Smooth muscle cell of the brain vasculature (primary cell): ENCODE results near the gene IGSF8.
"Not testable (repeated sequence)": the region's sequence is repeated elsewhere in the genome, so short reads cannot be mapped to it uniquely, and the experiment has no call there.

Source experiments
- DNase-seq: peaks from one replicate; pipeline ENCODE4 v3.0.0-alpha.2; 2012; ENCODE audit warnings: low read depth, low spot score

Gene IGSF8

DNA sequence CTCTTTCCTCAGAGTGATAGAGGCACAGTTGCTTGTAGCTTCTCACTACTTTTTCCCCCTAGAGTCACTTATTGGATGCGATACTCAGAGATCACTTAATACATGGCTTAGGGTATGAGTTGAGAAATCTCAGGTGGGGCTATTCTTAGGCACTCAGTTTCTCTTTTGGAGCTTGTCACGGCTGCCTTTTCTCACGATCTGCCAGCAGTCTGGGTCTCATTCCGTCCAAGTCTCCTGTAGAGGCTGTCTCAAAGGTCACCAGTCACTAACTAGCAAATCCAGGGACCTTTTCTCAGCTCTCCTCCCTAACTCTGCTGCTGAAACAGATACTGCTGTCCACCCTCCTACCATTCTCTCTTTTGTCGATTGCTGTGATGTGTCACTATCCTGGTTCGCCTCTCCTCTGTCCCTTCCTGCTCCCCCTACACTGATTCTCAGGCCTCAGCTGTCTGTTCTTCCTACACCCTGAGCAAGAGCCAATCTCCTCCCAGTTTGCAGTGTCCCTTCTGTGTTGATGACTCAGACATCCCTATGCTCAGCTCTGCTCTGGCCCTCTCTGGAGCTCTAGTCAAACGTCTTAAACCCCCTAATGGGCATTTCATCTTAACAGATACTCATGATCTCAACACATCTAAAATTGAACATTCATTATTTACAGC, 29.6 kb upstream of the IGSF8 start:
- no peak for DNase-seq

DNA sequence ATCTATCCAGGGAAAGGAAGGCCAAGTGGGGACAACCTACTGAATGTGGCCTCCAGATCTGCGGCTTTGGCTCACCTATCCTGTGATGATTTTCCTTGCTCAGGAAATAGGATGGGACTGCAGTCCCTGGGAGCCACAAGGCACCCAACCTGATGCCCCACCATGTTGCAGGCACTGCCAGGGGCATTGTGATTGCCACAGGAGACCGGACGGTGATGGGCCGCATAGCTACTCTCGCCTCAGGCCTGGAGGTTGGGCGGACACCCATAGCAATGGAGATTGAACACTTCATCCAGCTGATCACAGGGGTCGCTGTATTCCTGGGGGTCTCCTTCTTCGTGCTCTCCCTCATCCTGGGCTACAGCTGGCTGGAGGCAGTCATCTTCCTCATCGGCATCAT, 29.0 kb upstream of the IGSF8 start:
- DNase-seq, result no peak

DNA sequence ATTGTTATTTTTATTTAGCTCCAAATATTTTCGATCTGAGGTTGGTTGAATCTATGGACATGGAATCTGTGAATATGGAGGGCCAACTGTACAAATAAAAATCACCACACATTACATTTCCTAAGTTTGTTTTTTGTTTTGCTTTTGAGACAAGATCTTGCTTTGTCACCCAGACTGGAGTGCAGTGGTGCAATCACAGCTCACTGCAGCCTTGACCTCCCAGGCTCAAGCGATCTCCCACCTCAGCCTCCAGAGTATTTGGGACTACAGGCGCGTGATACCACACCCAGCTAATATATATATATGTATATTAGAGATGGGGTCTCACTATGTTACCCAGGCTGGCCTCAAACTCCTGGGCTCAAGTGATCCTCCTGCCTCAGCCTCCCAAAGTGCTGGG, 27.9 kb upstream of the IGSF8 start:
- not testable (repeated sequence) for DNase-seq

DNA sequence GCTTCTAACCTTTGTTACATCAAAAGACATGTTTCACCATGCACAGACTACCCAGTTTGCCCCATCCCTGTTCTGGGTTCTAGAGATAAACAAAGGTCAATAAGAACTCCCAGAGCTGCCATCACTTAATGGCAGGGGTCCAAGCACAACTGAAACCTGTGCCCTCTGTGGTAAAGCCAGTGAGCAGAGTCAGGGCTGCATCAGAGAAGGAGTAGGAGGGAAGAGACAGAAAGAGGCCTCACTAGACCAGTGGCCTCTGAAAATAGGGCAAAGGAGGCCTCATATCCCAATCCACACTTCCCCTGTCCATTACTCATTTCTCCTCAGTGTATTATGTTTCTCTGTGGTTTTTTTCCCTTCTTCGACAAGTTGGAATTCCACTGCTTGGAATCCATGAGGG, 27.3 kb upstream of the IGSF8 start:
- no peak for DNase-seq

DNA sequence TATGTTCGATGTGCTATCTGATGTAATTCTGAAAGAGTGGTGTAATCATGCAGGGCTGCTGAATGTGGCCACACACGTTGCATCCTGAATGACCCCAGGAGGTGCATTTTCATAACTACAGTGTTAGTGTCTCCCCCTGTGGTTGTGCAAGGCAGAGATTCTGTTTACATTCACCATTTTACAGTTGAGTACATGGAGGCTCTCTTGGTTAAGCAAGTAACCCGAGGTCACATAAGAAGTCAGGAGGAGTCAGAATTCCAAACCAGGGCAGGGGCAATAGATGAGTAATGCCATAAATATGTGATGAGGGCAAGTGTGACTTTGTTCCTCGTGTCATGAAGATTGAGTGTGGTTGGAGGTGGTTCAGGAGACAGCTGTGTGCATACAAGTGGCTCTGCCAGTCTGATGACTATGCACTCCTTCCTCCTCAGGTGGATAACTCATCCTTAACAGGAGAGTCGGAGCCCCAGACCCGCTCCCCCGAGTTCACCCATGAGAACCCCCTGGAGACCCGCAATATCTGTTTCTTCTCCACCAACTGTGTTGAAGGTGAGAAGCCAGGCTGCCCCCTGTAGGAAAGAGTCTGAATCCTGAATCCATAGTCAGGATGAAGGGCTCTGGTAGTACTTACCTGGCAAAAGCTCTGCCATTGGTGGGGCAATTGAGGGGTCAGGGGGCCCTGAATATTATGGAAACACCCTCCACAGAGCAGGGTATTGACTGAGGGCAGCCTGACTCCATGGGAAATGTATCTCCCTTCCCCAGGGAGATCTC, 26.5 kb upstream of the IGSF8 start:
- DNase-seq, result no peak

DNA sequence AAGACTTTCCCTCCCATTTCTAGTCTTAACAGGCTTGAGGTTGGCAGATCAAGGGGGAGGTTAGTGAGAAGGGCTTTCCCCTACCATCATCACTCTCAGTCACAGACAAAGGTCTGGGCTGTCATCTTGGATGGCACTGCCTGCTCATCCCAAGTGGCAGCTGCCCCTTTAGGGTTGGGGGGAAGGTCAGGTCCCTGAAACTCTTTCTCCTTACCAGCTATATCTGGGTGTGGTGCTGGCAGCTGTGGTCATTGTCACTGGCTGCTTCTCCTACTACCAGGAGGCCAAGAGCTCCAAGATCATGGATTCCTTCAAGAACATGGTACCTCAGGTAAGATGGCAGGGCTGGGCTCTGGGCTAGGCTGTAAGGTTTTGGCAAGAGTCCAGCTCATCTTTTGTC, 25.3 kb upstream of the IGSF8 start:
- DNase-seq, result no peak

DNA sequence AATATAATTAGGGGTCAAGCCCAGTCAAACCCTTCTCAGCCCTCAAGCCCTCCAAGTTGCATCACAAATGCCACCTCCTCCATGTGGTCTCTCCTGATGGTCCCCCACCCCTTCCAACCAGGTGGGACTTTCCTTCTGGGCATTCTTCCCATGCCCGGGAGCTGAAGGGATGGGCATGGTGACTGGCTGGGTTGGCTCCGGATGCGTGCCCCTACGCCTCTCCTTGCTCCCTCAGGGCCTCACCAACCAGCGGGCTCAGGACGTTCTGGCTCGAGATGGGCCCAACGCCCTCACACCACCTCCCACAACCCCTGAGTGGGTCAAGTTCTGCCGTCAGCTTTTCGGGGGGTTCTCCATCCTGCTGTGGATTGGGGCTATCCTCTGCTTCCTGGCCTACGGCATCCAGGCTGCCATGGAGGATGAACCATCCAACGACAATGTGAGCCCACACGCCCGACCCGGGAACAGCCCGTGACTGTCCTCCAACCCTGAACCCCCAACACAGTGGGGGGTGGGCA, 24.6 kb upstream of the IGSF8 start:
- no peak for DNase-seq

DNA sequence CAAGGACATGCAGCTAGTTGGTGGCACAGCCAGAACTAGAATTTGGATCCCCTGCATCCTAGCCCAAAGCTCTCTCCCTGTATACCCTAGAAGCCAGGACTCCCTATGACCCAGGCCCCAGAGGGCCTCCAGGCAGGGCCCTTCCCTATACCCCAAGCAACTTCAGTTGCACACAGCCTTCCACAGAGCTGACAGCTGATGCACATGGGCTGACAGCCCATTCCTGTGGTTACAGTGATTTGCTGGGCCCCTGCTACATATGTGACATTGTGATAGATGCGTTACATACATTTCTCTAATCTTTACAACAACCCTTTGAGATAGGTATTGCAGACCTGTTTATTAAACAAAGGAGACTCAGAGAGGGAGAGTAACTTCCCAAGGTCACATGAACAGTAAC, 23.0 kb upstream of the IGSF8 start:
- no peak for DNase-seq

DNA sequence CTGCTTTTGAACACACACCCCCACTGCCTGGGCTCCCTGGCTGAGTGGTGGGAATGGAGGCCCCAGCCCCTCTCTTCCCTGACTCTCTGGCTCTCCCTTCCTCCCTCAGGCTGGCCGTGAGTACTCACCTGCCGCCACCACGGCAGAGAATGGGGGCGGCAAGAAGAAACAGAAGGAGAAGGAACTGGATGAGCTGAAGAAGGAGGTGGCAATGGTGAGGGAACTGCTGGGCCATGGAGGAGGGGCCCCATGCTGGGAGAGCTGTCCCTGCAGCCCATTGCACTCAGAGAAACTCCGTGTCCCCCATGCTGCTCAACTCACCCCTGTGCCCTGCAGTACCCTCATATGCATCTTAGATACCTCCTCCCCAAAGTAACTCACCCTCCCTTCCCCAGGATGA, 22.4 kb upstream of the IGSF8 start:
- no peak for DNase-seq

DNA sequence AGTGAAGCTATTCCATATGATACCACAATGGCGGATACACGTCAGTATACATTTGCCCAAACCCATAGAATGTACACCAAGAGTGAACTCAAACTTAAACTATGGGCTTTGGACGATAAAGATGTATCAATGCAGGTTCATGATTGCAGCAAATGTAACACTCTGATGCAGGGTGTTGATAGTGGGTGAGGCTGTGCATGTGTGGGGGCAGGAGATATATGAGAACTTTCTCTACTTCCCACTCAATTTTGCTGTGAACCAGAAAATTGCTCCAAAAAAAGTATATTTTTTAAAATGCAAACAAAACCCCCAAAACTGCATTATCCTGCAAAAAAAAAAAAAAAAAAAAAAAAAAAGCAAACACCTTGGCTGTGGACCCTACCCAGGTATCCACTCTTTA, 20.5 kb upstream of the IGSF8 start:
- DNase-seq, result no peak

DNA sequence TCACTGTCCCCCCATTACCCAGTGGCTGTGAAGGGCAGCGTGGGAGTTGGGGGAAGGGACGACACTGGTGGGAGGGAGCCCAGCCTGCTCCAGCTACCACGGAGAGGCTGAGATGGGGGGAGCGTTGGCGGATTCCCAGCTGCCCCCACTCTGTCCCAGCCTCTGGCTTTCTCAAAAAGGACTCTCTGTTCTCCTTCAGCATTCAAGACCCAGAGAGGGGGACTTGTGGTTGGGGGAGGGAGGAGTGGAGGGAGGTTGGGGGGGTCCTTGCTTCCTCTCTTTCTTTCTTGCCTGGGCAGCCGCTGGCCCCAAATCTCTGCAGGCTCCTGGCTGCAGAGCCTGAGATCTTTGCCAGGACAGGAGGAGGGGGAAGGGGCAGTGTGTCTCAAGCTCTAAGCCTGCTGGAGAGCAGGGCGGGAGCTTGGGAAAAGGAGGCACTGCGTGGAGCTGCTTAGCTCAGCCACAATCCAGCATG, 19.3 kb upstream of the IGSF8 start:
- no peak for DNase-seq

DNA sequence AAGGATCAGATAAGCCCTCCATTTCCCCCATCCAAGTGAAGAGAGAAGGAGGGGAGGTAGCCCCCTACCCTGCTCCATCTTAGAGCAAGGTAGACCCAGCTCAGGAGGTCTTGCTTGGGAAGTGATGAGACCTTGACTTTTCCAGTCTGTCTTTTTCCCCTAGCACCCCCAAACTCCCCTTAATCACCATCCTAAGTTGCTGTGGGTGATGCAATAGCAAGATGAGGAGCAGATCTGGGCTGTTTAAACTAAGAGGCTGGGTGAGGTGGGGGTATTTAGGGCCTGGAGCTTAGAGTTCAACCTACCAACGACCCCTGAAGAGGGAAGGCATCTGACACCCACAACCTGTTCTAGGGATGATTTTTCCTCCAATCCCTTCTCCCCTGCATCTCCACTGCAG, 18.9 kb upstream of the IGSF8 start:
- DNase-seq, result no peak

DNA sequence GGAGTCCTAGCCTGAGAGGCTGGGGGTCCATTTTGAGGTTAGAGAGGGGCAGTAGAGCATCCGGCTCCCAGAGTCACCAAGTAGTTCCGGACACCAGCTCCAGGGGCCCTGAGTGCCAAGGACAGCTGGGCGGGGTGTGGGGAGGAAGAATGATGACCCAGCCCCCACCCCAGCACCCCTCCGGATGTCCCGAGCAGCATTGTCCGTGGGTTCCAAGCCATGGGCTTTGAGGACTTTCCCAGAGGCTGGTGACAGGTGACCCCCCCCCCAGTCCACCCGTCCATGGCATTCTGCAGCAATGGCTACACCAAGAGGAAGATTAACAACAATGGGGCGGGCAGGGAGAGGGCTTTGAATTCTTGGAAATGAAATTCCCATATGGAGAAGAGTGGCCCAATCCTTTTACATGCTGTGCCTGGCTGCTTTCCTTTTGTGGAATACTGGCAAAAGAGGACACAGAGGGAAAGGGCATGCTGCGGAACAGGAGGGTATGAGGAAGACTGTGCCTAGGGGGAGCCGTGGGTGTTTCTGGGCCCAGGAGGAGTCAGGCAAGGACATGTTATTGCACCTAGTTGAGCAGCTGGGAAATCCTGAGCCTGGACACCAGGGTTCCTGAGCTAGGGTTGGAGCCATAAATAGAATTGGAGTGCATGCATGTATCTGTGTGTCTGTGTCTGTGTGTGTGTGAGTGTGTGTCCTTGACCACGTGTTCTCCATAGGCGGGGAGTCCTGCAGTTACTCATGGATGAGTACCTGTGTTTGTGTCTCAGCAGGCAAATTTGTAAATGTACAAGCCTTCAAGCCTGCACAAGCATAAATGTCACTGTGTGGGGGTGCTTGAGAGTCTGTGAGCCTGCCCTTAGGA, 18.1 kb upstream of the IGSF8 start:
- no peak for DNase-seq

DNA sequence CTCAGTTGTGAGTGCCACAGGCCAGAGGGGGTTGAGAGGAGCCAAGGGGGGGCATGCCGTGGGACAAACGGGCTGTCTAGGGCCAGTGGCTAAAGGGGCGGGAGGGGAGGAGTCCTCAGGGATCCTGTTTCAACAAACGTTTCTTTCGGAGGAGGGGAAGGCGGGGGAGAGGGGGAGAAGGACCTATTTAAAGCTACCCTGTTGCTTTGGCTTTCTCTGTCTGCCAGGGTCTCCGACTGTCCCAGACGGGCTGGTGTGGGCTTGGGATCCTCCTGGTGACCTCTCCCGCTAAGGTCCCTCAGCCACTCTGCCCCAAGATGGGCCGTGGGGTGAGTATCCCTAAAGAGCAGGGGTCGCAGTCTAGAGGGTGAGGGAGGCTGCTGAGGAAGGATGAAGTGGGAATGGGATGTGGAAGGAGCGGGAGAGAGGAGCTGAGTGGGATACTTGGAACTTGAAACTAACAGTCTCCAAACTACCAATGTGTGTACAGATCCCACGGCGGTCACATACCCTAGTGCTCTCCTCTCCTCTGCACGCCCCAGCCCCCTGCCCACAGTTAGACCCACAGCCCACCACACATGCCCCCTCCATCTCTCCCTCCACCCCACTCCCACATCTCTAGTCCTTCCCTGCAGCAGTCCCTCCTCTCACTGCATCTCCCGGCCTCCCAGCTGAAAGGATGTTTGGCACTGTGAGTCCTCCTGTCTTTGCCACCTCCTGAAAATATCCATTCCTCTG, 17.3 kb upstream of the IGSF8 start, which contains the start of gene ATP1A2:
TSS of gene ATP1A2 (plus strand) at position 215 of the 738 bp plus-strand sequence. CDS start at position 318, 103 bp downstream.
- no peak for DNase-seq

DNA sequence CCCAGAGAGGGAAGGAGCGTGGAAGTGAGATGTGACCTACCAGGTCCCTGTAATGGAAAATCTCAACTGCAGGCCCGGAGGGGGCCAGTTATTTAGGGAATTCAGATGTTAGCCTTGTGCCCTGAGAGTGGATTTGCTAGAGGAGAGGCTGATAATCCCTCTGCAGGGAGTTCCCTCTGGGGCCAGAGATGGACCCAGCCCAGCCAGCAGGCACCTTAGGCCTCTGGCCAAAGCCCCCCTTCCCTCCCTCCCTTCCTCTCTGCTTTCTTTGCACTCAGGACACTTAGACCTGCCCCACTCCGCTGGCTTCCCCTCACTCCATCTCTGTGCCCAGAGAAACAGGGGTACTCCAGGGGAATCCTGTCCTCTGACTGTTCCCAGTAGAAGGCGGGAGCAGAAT, 15.7 kb upstream of the IGSF8 start:
- no peak for DNase-seq

DNA sequence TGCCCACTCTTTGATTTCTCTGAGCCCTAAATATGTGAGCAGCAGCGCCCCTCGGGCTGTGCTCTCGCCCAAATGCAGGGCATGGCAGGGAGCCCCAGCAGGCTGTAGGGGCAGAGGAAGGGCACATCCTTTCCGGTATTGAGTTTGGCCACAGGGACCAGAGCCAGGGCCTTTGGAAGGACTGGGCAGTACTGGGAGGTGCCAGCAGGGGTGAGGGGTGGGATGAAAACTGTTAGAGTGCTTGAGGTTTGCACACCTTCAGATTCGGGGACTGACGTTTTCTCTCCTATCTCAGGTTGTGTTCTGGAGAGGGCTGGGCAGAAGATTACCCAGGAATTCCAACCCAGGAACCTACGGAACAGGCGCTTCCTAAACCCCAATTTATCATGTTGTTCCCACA, 15.0 kb upstream of the IGSF8 start:
- DNase-seq, result no peak

DNA sequence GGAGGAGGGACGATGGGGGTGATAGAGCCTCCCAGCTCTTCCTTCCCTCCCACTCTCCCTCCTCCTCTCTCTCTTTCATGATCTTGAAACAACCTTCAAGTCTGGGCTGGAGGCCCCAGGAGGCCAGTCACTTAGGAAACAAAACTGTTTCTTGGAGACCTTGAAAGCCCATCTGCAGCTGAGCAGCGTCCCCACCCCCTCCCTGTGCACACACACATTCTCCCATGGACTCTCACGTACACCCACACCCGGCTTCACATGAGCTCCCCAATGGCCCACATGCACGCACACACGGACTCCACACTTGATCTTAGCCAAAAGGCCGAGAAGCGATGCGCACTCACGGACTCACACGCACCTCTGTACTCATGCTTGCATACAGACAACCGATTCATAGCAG, 13.9 kb upstream of the IGSF8 start:
- DNase-seq, result no peak

DNA sequence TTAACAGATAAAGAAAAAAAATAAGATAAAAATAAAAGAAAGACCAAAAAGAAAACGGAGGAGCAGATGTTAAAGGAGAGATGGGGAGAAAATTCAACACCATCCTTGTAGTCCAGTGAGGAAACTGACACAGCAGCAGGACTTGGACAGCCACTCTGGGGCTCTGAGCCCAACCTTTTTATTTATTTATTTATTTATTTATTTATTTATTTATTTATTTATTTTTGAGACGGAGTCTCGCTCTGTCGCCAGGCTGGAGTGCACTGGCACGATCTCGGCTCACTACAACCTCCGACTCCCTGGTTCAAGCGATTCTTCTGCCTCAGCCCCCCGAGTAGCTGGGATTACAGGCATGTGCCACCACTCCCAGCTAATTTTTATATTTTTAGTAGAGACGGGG, 13.0 kb upstream of the IGSF8 start:
- not testable (repeated sequence) for DNase-seq

DNA sequence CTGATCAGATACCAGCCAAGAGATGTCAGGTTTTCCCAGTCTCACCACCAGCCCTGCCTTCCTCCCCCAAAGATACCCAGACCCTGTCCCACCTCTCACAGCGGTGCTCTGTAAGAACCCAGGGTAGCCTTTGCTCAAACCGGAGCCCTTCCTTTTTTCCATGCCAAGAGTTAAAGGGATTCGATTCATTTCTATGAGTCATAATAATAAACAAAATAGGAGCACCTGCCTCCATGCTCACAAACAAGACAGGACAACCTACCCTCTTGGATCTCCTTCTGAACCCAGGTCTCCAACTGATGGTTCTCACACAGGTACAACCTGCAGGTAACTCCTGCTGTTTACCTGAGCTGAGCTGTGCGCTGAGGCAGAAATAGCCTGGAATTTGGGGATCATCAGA, 11.3 kb upstream of the IGSF8 start:
- DNase-seq, result no peak

DNA sequence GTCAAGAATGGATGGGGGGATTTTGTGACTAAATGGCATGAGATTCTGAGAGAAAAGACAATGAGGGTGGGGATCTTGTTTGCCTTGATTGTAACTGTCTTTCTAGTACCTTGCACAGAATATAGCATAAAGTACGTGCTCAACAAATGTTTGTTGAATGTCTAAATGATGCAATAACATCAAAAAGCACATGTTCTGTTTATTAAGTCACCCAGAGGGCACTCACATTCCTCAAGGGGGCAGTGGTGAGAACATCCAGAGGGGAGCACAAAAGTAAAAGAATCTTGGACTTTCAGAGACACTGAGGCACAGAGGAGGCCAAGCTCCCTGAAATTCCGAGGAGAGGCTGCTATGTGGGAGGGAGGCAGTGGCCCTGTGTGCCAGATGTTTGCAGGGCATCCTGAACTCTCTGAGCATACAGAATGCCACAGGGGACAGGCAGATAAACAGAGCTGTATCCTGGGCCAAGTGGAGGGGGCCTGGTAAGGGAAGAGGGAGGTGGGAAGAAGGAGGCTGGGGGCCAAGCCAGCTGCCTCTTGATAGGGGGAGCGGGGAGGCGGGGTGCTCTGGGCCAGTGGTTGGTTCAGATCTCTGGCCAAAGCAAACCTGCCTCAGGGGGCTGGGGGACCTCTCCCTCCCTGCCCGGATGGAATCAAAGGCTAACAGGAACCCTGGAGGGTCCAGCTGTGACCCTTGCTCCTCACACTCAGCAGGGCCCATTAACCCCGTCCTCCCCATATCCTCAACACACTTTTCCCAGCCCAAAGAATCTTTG, 10.7 kb upstream of the IGSF8 start:
- DNase-seq, result peak; percentile 98

DNA sequence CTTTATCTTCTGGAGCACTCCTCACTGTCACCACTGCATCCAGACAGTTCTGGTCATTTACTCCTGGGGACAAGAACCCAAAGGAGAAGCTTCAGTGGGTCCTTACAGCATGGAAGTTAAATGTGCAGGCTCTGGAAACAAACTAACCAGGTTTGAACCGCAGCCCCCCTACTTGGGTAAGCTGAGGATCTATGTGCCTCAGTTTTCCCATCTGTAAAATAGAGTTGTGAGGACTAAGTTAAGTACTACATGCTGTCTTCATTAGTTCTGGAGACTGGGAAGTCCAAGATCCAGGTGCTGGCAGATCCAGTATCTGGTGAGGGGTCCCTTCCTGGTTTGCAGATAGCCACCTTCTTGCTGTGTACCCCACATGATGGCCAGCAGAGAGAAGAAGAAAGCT, 9.1 kb upstream of the IGSF8 start:
- DNase-seq, result no peak
